ENCODE measurements around the gene MAP1LC3C. TPM values are rescaled to one million over a fixed set of nuclear protein-coding genes. Genes with fewer than 3 reads are reported as not detected.

Gene MAP1LC3C
- total RNA-seq, 2 donors from 2014 or later: not detected

DNA sequence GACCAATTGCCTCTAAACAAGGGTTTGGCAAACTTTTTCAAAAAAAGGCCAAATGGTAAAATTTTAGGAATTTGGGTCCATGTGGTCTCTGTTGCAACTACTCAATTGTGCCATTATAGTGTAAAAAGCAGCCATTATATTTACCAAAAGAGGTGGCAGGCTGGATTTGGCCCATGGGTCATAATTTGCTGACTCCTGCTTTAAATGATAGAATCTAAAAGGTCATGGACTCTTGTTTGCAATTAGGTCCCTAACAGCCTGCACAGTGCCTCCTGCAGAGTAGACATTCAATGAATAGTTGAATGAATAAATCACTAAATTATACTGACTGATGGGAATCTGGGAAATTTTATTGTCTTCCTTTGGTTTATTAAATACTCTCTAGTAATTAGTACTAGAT, 35.2 kb downstream of the MAP1LC3C start:
- H3K4me3 ChIP-seq: no peak overlapping the region
- TF ChIP-seq, protein P1, sequence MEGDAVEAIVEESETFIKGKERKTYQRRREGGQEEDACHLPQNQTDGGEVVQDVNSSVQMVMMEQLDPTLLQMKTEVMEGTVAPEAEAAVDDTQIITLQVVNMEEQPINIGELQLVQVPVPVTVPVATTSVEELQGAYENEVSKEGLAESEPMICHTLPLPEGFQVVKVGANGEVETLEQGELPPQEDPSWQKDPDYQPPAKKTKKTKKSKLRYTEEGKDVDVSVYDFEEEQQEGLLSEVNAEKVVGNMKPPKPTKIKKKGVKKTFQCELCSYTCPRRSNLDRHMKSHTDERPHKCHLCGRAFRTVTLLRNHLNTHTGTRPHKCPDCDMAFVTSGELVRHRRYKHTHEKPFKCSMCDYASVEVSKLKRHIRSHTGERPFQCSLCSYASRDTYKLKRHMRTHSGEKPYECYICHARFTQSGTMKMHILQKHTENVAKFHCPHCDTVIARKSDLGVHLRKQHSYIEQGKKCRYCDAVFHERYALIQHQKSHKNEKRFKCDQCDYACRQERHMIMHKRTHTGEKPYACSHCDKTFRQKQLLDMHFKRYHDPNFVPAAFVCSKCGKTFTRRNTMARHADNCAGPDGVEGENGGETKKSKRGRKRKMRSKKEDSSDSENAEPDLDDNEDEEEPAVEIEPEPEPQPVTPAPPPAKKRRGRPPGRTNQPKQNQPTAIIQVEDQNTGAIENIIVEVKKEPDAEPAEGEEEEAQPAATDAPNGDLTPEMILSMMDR (IDR thresholded peaks at IDR 0.05): no peak
- H3K9ac ChIP-seq (ENCODE audit: low read depth in 2 of 2, low read length in 2 of 2): no peak overlapping the region
- intact Hi-C loops (cut with DNase I): no loop called here
- no peaks in the 10 kb centered on the region for H3K36me3 ChIP-seq
- no peak for DNase-seq
- H3K27me3 ChIP-seq: no peaks in the 10 kb centered on the region
- H3K27ac ChIP-seq: no peak overlapping the region
- no peaks in the 10 kb centered on the region for H3K9me3 ChIP-seq
- no peaks in the 10 kb centered on the region for H3K4me1 ChIP-seq

DNA sequence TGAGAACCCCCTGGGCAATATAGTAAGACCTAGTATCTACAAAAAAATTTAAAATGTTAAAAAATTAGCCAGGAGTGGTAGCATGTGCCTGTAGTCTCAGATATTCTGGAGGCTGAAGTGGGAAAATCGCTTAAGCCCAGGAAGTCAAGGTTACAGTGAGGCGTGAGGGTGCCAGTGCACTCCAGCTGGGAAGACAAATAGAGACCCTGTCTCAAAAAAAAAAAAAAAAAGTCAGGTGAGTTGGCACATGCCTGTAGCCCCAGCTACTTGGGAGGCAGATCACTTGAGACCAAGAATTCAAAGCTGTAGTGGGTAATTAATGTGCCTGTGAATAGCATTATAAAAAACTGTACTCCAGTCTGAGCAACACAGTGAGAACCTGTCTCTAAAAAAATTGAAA, 36.7 kb downstream of the MAP1LC3C start:
- intact Hi-C loops (cut with DNase I): no loop called here
- H3K9me3 ChIP-seq: no peaks in the 10 kb centered on the region
- no peaks in the 10 kb centered on the region for H3K36me3 ChIP-seq
- TF ChIP-seq, protein P1 (IDR thresholded peaks at IDR 0.05): no peak
- DNase-seq: no peak
- H3K27me3 ChIP-seq: no peaks in the 10 kb centered on the region
- no peak overlapping the region for H3K9ac ChIP-seq (ENCODE audit: low read depth in 2 of 2, low read length in 2 of 2)
- H3K4me1 ChIP-seq: no peaks in the 10 kb centered on the region
- no peak overlapping the region for H3K4me3 ChIP-seq
- no peak overlapping the region for H3K27ac ChIP-seq

DNA sequence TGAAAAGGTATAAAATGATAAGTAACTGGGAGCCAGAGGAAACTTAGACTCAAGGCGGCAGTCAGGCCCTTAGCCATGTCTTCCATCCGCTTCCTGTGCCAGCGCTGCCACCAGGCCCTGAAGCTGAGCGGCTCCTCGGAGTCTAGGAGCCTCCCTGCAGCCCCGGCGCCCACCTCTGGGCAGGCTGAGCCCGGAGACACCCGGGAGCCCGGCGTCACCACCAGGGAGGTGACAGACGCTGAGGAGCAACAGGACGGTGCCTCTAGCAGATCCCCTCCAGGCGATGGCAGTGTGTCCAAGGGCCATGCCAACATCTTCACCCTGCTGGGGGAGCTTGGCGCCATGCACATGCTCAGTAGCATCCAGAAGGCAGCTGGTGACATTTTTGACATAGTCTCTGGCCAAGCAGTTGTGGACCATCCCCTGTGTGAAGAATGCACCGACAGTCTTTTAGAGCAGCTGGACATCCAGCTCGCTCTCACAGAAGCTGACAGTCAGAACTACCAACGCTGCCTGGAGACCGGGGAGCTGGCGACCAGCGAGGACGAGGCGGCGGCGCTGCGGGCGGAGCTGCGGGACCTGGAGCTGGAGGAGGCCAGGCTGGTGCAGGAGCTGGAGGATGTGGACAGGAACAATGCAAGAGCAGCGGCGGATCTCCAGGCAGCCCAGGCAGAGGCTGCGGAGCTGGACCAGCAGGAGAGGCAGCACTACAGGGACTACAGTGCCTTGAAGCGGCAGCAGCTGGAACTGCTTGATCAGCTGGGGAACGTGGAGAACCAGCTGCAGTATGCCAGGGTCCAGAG, 41.0 kb downstream of the MAP1LC3C start, which contains the start of gene BECN2:
BECN2 (plus strand) TSS at position 76 of the 803 bp plus-strand sequence; CDS start at position 76, 0 bp downstream.
- no peak within 1 kb of the TSS for H3K4me3 ChIP-seq
- H3K9me3 ChIP-seq: no peaks in the 10 kb centered on the region
- intact Hi-C loops (cut with DNase I): no loop called here
- DNase-seq: no peak
- TF ChIP-seq, protein P1 (IDR thresholded peaks at IDR 0.05): no peak
- H3K4me1 ChIP-seq: no peaks in the 10 kb centered on the region
- no peak within 1 kb of the TSS for H3K9ac ChIP-seq (ENCODE audit: low read depth in 2 of 2, low read length in 2 of 2)
- H3K27me3 ChIP-seq: no peaks in the 10 kb centered on the region
- no peaks in the 10 kb centered on the region for H3K36me3 ChIP-seq
- H3K27ac ChIP-seq: no peak within 1 kb of the TSS

DNA sequence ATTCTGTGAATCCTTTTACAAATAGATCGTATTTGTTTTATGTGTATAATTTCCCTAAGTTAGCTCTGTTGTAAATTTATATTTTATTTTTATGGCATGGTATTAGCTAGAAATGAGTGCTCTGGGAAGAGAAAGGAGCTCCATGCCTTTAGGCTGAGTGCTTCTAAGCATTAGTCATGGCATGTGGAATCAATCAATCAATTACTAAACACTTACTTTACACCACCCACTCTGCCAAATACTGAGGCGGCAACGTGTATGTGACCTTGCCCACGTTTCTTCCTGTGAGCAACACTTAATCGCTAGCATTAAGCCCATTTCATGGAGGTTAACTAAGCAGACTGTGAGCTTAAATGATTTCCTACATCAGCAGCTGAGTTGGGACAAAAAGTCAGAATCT, 48.5 kb downstream of the MAP1LC3C start:
- H3K4me1 ChIP-seq: no peaks in the 10 kb centered on the region
- intact Hi-C loops (cut with DNase I): no loop called here
- H3K36me3 ChIP-seq: no peaks in the 10 kb centered on the region
- no peak overlapping the region for H3K4me3 ChIP-seq
- DNase-seq: no peak
- H3K9me3 ChIP-seq: no peaks in the 10 kb centered on the region
- H3K9ac ChIP-seq (ENCODE audit: low read depth in 2 of 2, low read length in 2 of 2): no peak overlapping the region
- no peak overlapping the region for H3K27ac ChIP-seq
- no peaks in the 10 kb centered on the region for H3K27me3 ChIP-seq
- TF ChIP-seq, protein P1 (IDR thresholded peaks at IDR 0.05): no peak

DNA sequence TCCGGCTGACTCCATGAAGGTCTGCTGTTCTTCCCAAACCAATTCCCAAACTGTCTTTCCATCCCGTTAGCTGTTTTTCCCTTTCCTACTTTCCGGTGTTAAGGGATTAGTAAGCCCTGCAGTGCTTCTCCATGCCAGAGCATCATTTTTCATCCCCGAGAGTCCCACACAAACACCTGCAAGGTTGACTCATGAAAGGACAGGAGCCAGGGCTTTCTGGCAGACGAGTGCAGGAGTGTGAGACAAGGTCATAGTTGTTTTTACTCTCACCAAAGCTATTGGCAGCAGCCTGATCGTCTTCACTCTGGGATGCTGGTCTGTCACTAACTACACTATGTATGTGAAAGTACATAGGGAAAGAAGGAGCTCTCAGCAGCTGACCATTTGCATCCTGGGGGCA, 51.5 kb downstream of the MAP1LC3C start:
- Histone ChIP-seq H3K4me3 (no peak overlapping the region), H3K9ac (ENCODE audit: low read depth in 2 of 2, low read length in 2 of 2) (no peak overlapping the region), H3K36me3 (no peaks in the 10 kb centered on the region), H3K4me1 (no peaks in the 10 kb centered on the region), H3K27ac (no peak overlapping the region), H3K9me3 (no peaks in the 10 kb centered on the region), H3K27me3 (no peaks in the 10 kb centered on the region)
- TF ChIP-seq, protein P1 (IDR thresholded peaks at IDR 0.05): no peak
- intact Hi-C loops (cut with DNase I): no loop called here
- no peak for DNase-seq

Other genes with a start within 250 kb of the MAP1LC3C start
- 10 to 100 TPM in 1 of 2 donors, 1 to 10 TPM in 1; 5.1 to 17.6 TPM for gene EXO1, start 150.9 kb downstream of the MAP1LC3C start, total RNA-seq
- gene BECN2, start 41.3 kb downstream of the MAP1LC3C start, total RNA-seq: not detected

Measured in colonic mucosa (tissue), 4 donors.